Effector CD4-positive, alpha-beta T cell (primary cell): ENCODE results near the gene GSE1.

Experiments used
- DNase-seq: peaks from one replicate; pipeline ENCODE4 v3.0.0-alpha.2; 2020

GSE1 gene

GRCh38 chr16:85636234-85636812, 23.2 kb downstream of the GSE1 start:
- no peak for DNase-seq

GRCh38 chr16:85637061-85637807, 24.1 kb downstream of the GSE1 start:
- no peak for DNase-seq

- no peak for DNase-seq
These were observed 24.9 kb downstream of the GSE1 start for GRCh38 chr16:85637808-85638647.

- no peak for DNase-seq
These were observed 25.7 kb downstream of the GSE1 start for GRCh38 chr16:85638695-85639409.

GRCh38 chr16:85639529-85640253, 26.6 kb downstream of the GSE1 start:
- no peak for DNase-seq

- no peak for DNase-seq
These were observed 27.1 kb downstream of the GSE1 start for GRCh38 chr16:85640254-85640558.

GRCh38 chr16:85640585-85640984, 27.5 kb downstream of the GSE1 start:
- DNase-seq: no peak

- no peak for DNase-seq
These were observed 28.2 kb downstream of the GSE1 start for GRCh38 chr16:85641305-85641704.

GRCh38 chr16:85641776-85642176, 28.7 kb downstream of the GSE1 start:
- no peak for DNase-seq

GRCh38 chr16:85642762-85643358, 29.7 kb downstream of the GSE1 start:
- no peak for DNase-seq

- DNase-seq: no peak
These were observed 30.5 kb downstream of the GSE1 start for GRCh38 chr16:85643631-85644030.

GRCh38 chr16:85644093-85644712, 31.1 kb downstream of the GSE1 start:
- DNase-seq: no peak

- DNase-seq: no peak
These were observed 32.0 kb downstream of the GSE1 start for GRCh38 chr16:85645021-85645589.

- DNase-seq: no peak
These were observed 33.3 kb downstream of the GSE1 start for GRCh38 chr16:85646358-85646907.

- no peak for DNase-seq
These were observed 33.9 kb downstream of the GSE1 start for GRCh38 chr16:85646976-85647375.

- DNase-seq: no peak
These were observed 35.1 kb downstream of the GSE1 start for GRCh38 chr16:85648070-85648714.

GRCh38 chr16:85648805-85649204, 35.7 kb downstream of the GSE1 start:
- DNase-seq: no peak

GRCh38 chr16:85649411-85650134, 36.5 kb downstream of the GSE1 start:
- DNase-seq: no peak

- no peak for DNase-seq
These were observed 37.2 kb downstream of the GSE1 start for GRCh38 chr16:85650135-85650843.
